A549 (cell line): ENCODE results near the gene TCF20. TPM values are rescaled to one million over a fixed set of nuclear protein-coding genes. Genes with fewer than 3 reads are reported as not detected.

ENCODE experiments used
- ATAC-seq, 2 experiments: fragments of 200-7000 bp in 1 of 2; fragments of >200 bp in 1 of 2; cut with Nextera tagmentation in 1 of 2; cut with Tn5 transposase in 1 of 2; 3 replicates each; pipeline versions ENCODE4 v1.8.0 to v1.9.1; 2018 to 2020; ENCODE audit warnings: mild to moderate bottlenecking in 1 of 2, moderate library complexity in 1 of 2
- CTCF ChIA-PET: fragments of 300-600 bp; sonication (Branson Sonifier 250); formaldehyde crosslinking; extraction: SDS; loops from one replicate; lab custom pipeline; 2021; ENCODE audit warnings: antibody characterized with exemption, inconsistent platforms; lab: Yijun Ruan, JAX
- POLR2A ChIA-PET: fragments of 350-600 bp; formaldehyde crosslinking; extraction: SDS; loops from one replicate; lab custom pipeline; 2021; ENCODE audit warnings: antibody characterized with exemption, inconsistent platforms; lab: Yijun Ruan, JAX
- DNase-seq, 2 experiments: peaks; one replicate each; pipeline versions ENCODE4 v3.0.0 to v3.0.0-alpha.2; 2011 to 2016; ENCODE audit warnings: low read depth in 1 of 2, low spot score in 1 of 2
- FAIRE-seq: peaks from 2 replicates; lab custom pipeline; 2011; peaks lifted over from hg19 to GRCh38; lab: Jason Lieb, UNC
- H3K27ac ChIP-seq, 2 experiments: fragments of >200 bp; sonication (Bioruptor Twin); formaldehyde crosslinking; 3 replicates each; pipeline ENCODE4 v1.5.1; 2016 to 2017
- H3K4me1 ChIP-seq: fragments of >200 bp; sonication (Bioruptor Twin); formaldehyde crosslinking; 3 replicates; pipeline ENCODE4 v1.6.1; 2016
- H3K4me2 ChIP-seq: fragments of >200 bp; sonication (Bioruptor Twin); formaldehyde crosslinking; 3 replicates; pipeline ENCODE4 v1.6.1; 2016
- H3K4me3 ChIP-seq: fragments of >200 bp; sonication (Bioruptor Twin); formaldehyde crosslinking; 3 replicates; pipeline ENCODE4 v1.5.1; 2016
- H3K9me3 ChIP-seq: fragments of >200 bp; sonication (Bioruptor Twin); formaldehyde crosslinking; 3 replicates; pipeline ENCODE4 v1.6.1; 2016
- ATOH8 ChIP-seq: fragments of 250-450 bp; sonication (Bioruptor Pico); IDR thresholded peaks from 2 replicates; pipeline ENCODE4 v1.5.0; 2020; ENCODE audit warnings: low read depth, mild to moderate bottlenecking, moderate library complexity
- CBX8 ChIP-seq: fragments of 200-600 bp; sonication (generic); IDR thresholded peaks from 2 replicates; pipeline ENCODE4 v1.6.1; 2016
- CHD2 ChIP-seq: fragments of 150-350 bp; IDR thresholded peaks from 2 replicates; pipeline ENCODE4 v1.6.1; 2014; ENCODE audit warnings: low read length; ENCODE audit not compliant: partially characterized antibody
- CTCF ChIP-seq: fragments of >200 bp; sonication (Bioruptor Twin); formaldehyde crosslinking; IDR thresholded peaks from 3 replicates; pipeline ENCODE4 v1.5.1; 2016
- E2F6 ChIP-seq: IDR thresholded peaks from 2 replicates; pipeline ENCODE4 v1.6.1; 2012; ENCODE audit warnings: low read depth, borderline replicate concordance
- EHF ChIP-seq: fragments of 250-450 bp; sonication (Bioruptor Pico); IDR thresholded peaks from 2 replicates; pipeline ENCODE4 v1.5.0; 2020; ENCODE audit warnings: mild to moderate bottlenecking
- ELK1 ChIP-seq: fragments of 150-350 bp; IDR thresholded peaks from 2 replicates; pipeline ENCODE4 v1.6.1; 2014; ENCODE audit warnings: low read depth, mild to moderate bottlenecking, low read length
- EP300 ChIP-seq, 2 experiments: fragments of >200 bp; sonication (Bioruptor Twin); formaldehyde crosslinking; IDR thresholded peaks; 2 replicates in 1 of 2; 3 replicates in 1 of 2; pipeline ENCODE4 v1.6.1; 2016 to 2017
- ESRRA ChIP-seq: fragments of 150-350 bp; IDR thresholded peaks from 2 replicates; pipeline ENCODE4 v1.6.1; 2014; ENCODE audit warnings: mild to moderate bottlenecking, low read length, borderline replicate concordance
- FOSB ChIP-seq: fragments of 250-450 bp; sonication (Bioruptor Pico); IDR thresholded peaks from 2 replicates; pipeline ENCODE4 v1.5.0; 2020; ENCODE audit warnings: mild to moderate bottlenecking, moderate library complexity
- HOXA7 ChIP-seq: fragments of 250-450 bp; sonication (Bioruptor Pico); IDR thresholded peaks from 2 replicates; pipeline ENCODE4 v1.5.0; 2020; ENCODE audit warnings: mild to moderate bottlenecking, moderate library complexity
- JUN ChIP-seq, 2 experiments: fragments of >200 bp; sonication (Bioruptor Twin); formaldehyde crosslinking; IDR thresholded peaks; 2 replicates in 1 of 2; 3 replicates in 1 of 2; pipeline ENCODE4 v1.6.1; 2016 to 2017
- KDM5A ChIP-seq: fragments of 200-600 bp; sonication (generic); IDR thresholded peaks from 2 replicates; pipeline ENCODE4 v1.6.1; 2016; ENCODE audit warnings: antibody characterized with exemption, mild to moderate bottlenecking
- MAX ChIP-seq: IDR thresholded peaks from 2 replicates; pipeline ENCODE4 v1.6.1; 2012
- MAZ ChIP-seq: fragments of 150-350 bp; IDR thresholded peaks from 2 replicates; pipeline ENCODE4 v1.6.1; 2014; ENCODE audit warnings: antibody characterized with exemption, low read depth, low read length, borderline replicate concordance
- POLR2AphosphoS2 ChIP-seq: conservative IDR thresholded peaks from 2 replicates; pipeline ENCODE4 v1.6.1; 2012; ENCODE audit warnings: low read length, improper control_type of control experiment, inconsistent platforms
- RNF2 ChIP-seq: fragments of 200-600 bp; sonication (generic); IDR thresholded peaks from 2 replicates; pipeline ENCODE4 v1.6.1; 2016; ENCODE audit warnings: low read depth, mild to moderate bottlenecking, antibody characterized with exemption, moderate library complexity, borderline replicate concordance
- SREBF2 ChIP-seq: fragments of 450-650 bp; IDR thresholded peaks from 2 replicates; pipeline ENCODE4 v1.6.1; 2014; ENCODE audit warnings: mild to moderate bottlenecking, moderate library complexity
- TFCP2L1 ChIP-seq: fragments of 250-450 bp; sonication (Bioruptor Pico); IDR thresholded peaks from 2 replicates; pipeline ENCODE4 v1.5.0; 2021; ENCODE audit warnings: mild to moderate bottlenecking
- USF2 ChIP-seq: fragments of 450-650 bp; IDR thresholded peaks from 2 replicates; pipeline ENCODE4 v1.6.1; 2014; ENCODE audit warnings: antibody characterized with exemption
- ZFP36 ChIP-seq: fragments of 450-650 bp; IDR thresholded peaks from 2 replicates; pipeline ENCODE4 v1.6.1; 2014; ENCODE audit warnings: borderline replicate concordance; ENCODE audit not compliant: partially characterized antibody
- ZNF302 ChIP-seq: fragments of 250-450 bp; sonication (Bioruptor Pico); IDR thresholded peaks from 2 replicates; pipeline ENCODE4 v1.9.0; 2021; ENCODE audit warnings: inconsistent platforms, mild to moderate bottlenecking, moderate library complexity
- WGBS: methylation state at CpG from one replicate; pipeline ENCODE4 v1.1.6; 2017; ENCODE audit errors: missing lambda C conversion rate; 5-methylcytosine and 5-hydroxymethylcytosine counted together
- polyA plus RNA-seq, 4 experiments: library from polyadenylated mRNA; depleted of rRNA in 3 of 4; stranded (reverse); fragments of >200 nt; fragmentation: RNase III in 1 of 4; extraction: RNeasy Plus Mini Kit Qiagen cat#74134 plus additional on column Dnase treatment in 1 of 4; gene quantifications; 2 replicates in 3 of 4; 3 replicates in 1 of 4; pipeline ENCODE4 v1.2.3, GENCODE V29; 2011 to 2017

Gene TCF20
- polyA plus RNA-seq, 2 of the 4 experiments (the other 2 are of a cell fraction), result 11.9 to 16.5 TPM

- Histone ChIP-seq H3K4me1 (no peaks in the 10 kb centered on the region), H3K27ac (no peak overlapping the region), H3K9me3 (no peaks in the 10 kb centered on the region)
- FAIRE-seq, result no peak
- TF ChIP-seq CTCF (no peak), CBX8 (no peak), ZNF302 (CRISPR knock-in tag) (no peak), JUN (IDR thresholded peaks at IDR 0.05) (no peak), HOXA7 (CRISPR knock-in tag) (no peak), EHF (CRISPR knock-in tag) (no peak), ZFP36 (no peak), TFCP2L1 (CRISPR knock-in tag) (no peak), ELK1 (no peak), SREBF2 (no peak), MAX (no peak), EP300 (IDR thresholded peaks at IDR 0.05) (no peak)
- TF ChIP-seq, all 56 proteins: peak for 0
- no peak for ATAC-seq
- WGBS, result 77% methylated on average over 5 of the region's 6 CpGs
- no peak overlapping the region for H3K4me2 ChIP-seq
- ChIA-PET CTCF (interaction anchor here (1.1 kb wide), 1 partner anchor 22 kb away, joined by 3 read pairs; no protein-coding TSS in a partner anchor), POLR2A (no interaction called here)
- no peak overlapping the region for H3K4me3 ChIP-seq
- no peak for DNase-seq
Measured at GRCh38 chr22:42291287-42291686, 20.8 kb upstream of the TCF20 start.

GRCh38 chr22:42289671-42290541 is 19.5 kb upstream of the TCF20 start:
- no peak overlapping the region for H3K4me3 ChIP-seq
- H3K9me3 ChIP-seq, result no peaks in the 10 kb centered on the region
- FAIRE-seq, result no peak
- WGBS, result 87% methylated on average over 21 of the region's 36 CpGs
- no peak for ATAC-seq
- no peak overlapping the region for H3K27ac ChIP-seq
- H3K4me2 ChIP-seq, result no peak overlapping the region
- H3K4me1 ChIP-seq, result no peaks in the 10 kb centered on the region
- ChIA-PET POLR2A (no interaction called here), CTCF (no interaction called here)
- TF ChIP-seq MAZ (no peak), SREBF2 (no peak), CHD2 (no peak), HOXA7 (CRISPR knock-in tag) (no peak), E2F6 (no peak), RNF2 (no peak)
- no peak for DNase-seq

- CTCF ChIA-PET, result interaction anchor here (0.6 kb wide), 1 partner anchor 114 kb away, joined by 3 read pairs; no protein-coding TSS in a partner anchor
- Histone ChIP-seq H3K4me2 (no peak overlapping the region), H3K9me3 (no peaks in the 10 kb centered on the region), H3K4me1 (no peaks in the 10 kb centered on the region), H3K4me3 (no peak overlapping the region), H3K27ac (no peak overlapping the region)
- no peak for FAIRE-seq
- 76% methylated on average over 5 of the region's 5 CpGs for WGBS
- ATAC-seq, result no peak
- POLR2A ChIA-PET, result no interaction called here
- TF ChIP-seq USF2 (no peak), POLR2AphosphoS2 (no peak), KDM5A (no peak), FOSB (CRISPR knock-in tag) (no peak), SREBF2 (no peak), ATOH8 (CRISPR knock-in tag) (no peak), RNF2 (no peak), ESRRA (no peak)
- DNase-seq, result no peak
Measured at GRCh38 chr22:42288791-42289190, 18.3 kb upstream of the TCF20 start.
